HG03095 (cell line): ENCODE results near the gene FKBP8.
A peak's percentile ranks its signal among the peaks of the same experiment; 100 is the strongest.
"Not testable (repeated sequence)": the region's sequence is repeated elsewhere in the genome, so short reads cannot be mapped to it uniquely, and the experiment has no call there.

Experiments
- ATAC-seq: cut with Tn5 transposase; IDR thresholded peaks from one replicate; pipeline ENCODE4 v1.9.1; 2021; ENCODE audit warnings: moderate library complexity; ENCODE audit not compliant: unreplicated experiment

The FKBP8 gene

GRCh38 chr19:18542941-18543813 lies at the start of gene FKBP8:
Gene FKBP8 (minus strand): TSS chr19:18543573. CDS start chr19:18541970, 1,603 bp downstream.
- peak; percentile 77 for ATAC-seq

GRCh38 chr19:18592732-18593131 lies 49.4 kb upstream of the FKBP8 start:
- not testable (repeated sequence) for ATAC-seq

- no peak for ATAC-seq
These were observed 48.5 kb upstream of the FKBP8 start for GRCh38 chr19:18591735-18592385.

- no peak for ATAC-seq
These were observed 47.2 kb upstream of the FKBP8 start for GRCh38 chr19:18590273-18591272.

GRCh38 chr19:18589380-18590272 lies 46.3 kb upstream of the FKBP8 start:
- peak; percentile 27 for ATAC-seq

- ATAC-seq, result peak; percentile 70
These were observed 45.4 kb upstream of the FKBP8 start, which contains the start of gene REX1BD for GRCh38 chr19:18588611-18589379. Gene REX1BD (plus strand): TSS chr19:18588798. CDS start chr19:18588802, 4 bp downstream.

GRCh38 chr19:18587962-18588610 lies 44.7 kb upstream of the FKBP8 start:
- no peak for ATAC-seq

- no peak for ATAC-seq
These were observed 44.2 kb upstream of the FKBP8 start for GRCh38 chr19:18587561-18587960.

GRCh38 chr19:18586306-18586705 lies 42.9 kb upstream of the FKBP8 start:
- no peak for ATAC-seq

GRCh38 chr19:18580311-18580710 lies 36.9 kb upstream of the FKBP8 start:
- no peak for ATAC-seq

GRCh38 chr19:18577365-18577914 lies 34.1 kb upstream of the FKBP8 start:
- no peak for ATAC-seq

GRCh38 chr19:18576383-18576782 lies 33.0 kb upstream of the FKBP8 start:
- no peak for ATAC-seq

- ATAC-seq, result no peak
These were observed 31.4 kb upstream of the FKBP8 start for GRCh38 chr19:18574691-18575291.

- peak; percentile 85 for ATAC-seq
These were observed 28.4 kb upstream of the FKBP8 start, which contains the start of gene UBA52 for GRCh38 chr19:18571564-18572344. Gene UBA52 (plus strand): TSS chr19:18571857. CDS start chr19:18573301, 1,444 bp downstream.

- no peak for ATAC-seq
These were observed 25.0 kb upstream of the FKBP8 start for GRCh38 chr19:18568367-18568766.

- ATAC-seq, result no peak
These were observed 23.6 kb upstream of the FKBP8 start for GRCh38 chr19:18566953-18567352.

- no peak for ATAC-seq
These were observed 18.7 kb upstream of the FKBP8 start for GRCh38 chr19:18562086-18562485.
